GM18502 (cell line): ENCODE measurements around the gene PCNX2.
A peak's percentile ranks its signal among the peaks of the same experiment; 100 is the strongest.

ENCODE experiments used
- ATAC-seq: cut with Tn5 transposase; IDR thresholded peaks from one replicate; pipeline ENCODE4 v1.9.1; 2021; ENCODE audit warnings: mild to moderate bottlenecking; ENCODE audit not compliant: unreplicated experiment, poor library complexity

The PCNX2 gene

GRCh38 chr1:232978091-232978634 is 317.4 kb downstream of the PCNX2 start:
- ATAC-seq = peak; percentile 64

- no peak for ATAC-seq
Measured at GRCh38 chr1:232974971-232975370, 320.6 kb downstream of the PCNX2 start.

- ATAC-seq = no peak
Measured at GRCh38 chr1:232973652-232974611, 321.6 kb downstream of the PCNX2 start.

GRCh38 chr1:232970508-232970907 is 325.0 kb downstream of the PCNX2 start:
- ATAC-seq = no peak

DNA sequence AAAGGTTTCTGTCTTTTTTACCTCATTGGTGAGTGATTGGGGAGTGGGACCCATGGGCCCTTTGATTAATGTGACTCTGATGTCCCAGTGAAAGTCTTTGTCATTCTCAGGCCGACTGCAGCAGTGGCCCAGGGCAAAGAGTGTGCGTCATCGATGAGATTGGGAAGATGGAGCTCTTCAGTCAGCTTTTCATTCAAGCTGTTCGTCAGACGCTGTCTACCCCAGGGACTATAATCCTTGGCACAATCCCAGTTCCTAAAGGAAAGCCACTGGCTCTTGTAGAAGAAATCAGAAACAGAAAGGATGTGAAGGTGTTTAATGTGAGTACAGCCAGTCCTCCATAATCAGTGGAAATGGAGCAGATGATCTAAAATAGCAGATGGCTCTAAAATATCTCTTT is 325.7 kb downstream of the PCNX2 start:
- ATAC-seq = no peak

- no peak for ATAC-seq
Measured at GRCh38 chr1:232968965-232969364, 326.6 kb downstream of the PCNX2 start.

DNA sequence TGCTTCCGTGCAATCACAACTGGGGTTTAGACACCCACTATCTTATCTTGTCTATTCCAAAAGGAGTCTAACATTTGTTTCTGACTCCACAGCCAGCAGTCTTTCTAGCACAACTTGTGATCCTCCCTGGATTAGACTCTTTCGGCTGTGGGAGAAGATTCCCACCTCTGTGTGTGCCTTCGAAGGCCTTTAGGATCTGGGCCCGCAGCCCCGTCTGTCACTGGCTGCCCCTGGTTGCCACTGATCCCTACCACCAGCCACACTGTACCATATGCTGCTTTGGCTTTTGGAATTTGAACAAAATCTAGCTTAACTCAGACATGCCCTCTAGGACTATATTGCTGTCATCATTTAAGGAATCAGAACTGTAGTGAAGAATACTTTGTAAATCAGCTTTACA is 327.1 kb downstream of the PCNX2 start:
- no peak for ATAC-seq

- no peak for ATAC-seq
Measured at GRCh38 chr1:232966663-232967062, 328.9 kb downstream of the PCNX2 start.

GRCh38 chr1:232965912-232966217 is 329.7 kb downstream of the PCNX2 start:
- ATAC-seq = no peak

- ATAC-seq = no peak
Measured at GRCh38 chr1:232965124-232965911, 330.2 kb downstream of the PCNX2 start.

- no peak for ATAC-seq
Measured at GRCh38 chr1:232964601-232965000, 330.9 kb downstream of the PCNX2 start.

- no peak for ATAC-seq
Measured at GRCh38 chr1:232962761-232963745, 332.5 kb downstream of the PCNX2 start.

DNA sequence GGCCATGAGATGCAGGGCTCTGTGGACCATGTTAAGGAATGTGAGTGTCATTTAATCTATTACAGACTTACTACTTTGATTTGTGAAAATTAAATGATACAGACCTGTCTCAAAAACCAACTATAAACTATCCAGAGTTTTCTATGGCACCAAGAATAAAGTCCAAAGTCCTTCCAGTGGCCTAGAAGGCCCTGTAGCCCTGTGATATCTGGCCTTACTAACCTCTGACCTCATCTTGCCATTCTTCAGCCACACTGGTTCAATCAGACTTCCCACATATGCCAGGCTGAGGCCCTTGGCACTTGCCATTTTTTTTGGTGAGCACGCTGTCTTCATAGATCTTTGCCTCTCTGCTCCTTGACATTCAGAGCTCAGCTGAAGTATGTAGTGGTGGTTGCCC is 337.5 kb downstream of the PCNX2 start:
- ATAC-seq = no peak

DNA sequence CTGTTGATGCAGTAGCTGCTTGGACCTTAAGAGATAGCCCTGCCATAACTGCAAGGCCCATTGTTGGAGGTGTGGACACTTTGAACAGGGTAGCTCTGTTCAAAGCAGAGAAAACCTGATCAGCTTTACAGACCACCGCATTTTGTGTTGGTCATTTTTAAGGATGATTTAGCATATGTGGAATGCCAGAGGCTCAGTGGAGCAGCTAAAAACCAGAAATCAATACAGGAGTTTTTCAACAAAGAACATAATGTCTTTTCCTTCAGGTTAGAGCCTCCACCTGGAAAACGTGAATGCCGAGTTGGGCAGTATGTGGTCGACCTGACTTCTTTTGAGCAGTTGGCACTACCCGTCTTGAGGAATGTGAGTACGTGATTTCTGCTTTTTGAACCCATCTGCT is 339.4 kb downstream of the PCNX2 start:
- no peak for ATAC-seq

DNA sequence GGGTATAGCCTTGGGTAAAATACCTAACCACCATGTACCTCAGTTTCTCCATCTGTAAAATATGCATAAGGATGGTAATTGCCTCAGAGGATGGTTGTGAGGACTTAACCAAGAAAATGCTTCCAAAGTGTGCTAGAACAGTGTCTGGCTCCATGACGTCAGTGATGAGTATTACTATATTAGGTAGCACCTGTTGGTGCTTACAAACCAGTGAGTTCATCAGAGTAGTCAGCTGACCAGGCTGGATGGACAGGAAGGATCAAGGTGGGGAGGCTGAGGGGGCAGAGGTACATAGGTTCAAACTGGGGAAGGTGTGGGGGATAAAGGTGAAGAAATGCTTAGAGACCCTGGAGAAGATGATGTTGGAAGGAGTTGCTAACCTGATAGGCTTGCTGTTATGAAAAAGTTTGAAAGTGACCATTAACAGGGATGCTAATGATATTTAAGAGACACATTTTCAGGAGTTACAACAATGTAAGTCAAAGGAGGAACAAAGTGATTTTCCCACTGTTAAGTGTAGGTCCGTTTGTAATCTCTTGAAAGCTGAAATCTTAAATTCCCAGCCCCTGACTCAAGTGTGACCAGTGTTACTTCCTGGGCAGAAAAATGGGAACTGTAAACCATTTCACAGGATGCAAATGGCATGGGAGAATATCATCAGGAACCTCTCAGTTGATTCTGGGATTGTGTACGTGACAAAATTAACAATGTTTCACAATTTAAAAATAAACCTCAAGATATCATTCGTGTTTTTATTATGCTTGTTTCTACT is 340.7 kb downstream of the PCNX2 start:
- ATAC-seq = no peak

GRCh38 chr1:232952514-232953499 is 342.7 kb downstream of the PCNX2 start:
- peak; percentile 61 for ATAC-seq

DNA sequence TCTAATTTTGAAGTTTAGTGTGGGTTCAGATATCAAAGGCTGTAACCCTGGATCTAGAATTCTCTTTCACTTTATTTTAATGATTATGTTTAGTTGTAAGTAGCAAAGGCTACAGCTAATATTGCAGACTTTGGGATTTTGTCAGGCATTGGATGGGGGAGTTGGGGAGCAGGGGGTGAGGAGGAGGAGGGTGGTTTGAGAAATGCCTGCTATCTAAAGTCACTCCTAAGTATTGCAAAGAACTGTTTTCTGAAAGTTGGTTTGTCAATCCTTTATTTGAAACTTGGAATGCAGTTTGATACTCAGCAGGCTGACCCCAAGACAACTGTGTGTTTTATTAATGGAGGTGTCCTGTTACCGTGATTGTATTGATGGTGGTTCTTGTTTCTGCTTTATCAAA is 343.9 kb downstream of the PCNX2 start:
- no peak for ATAC-seq

- peak; percentile 25 for ATAC-seq
Measured at GRCh38 chr1:232951180-232951579, 344.3 kb downstream of the PCNX2 start.
